ENCODE results near the gene APBA1. TPM values are rescaled to one million over a fixed set of nuclear protein-coding genes. Genes with fewer than 3 reads are reported as not detected.

The APBA1 gene
- total RNA-seq, 4 donors from 2014 or later: 1.3 to 8.0 (median 1.7) TPM

- Histone ChIP-seq H3K36me3 (no peaks in the 10 kb centered on the region), H3K9me3 (no peaks in the 10 kb centered on the region), H3K4me3 (no peak overlapping the region), H3K27me3 (no peaks in the 10 kb centered on the region), H3K4me1 (peaks cover 0 to 6% (median 0%) of the 10 kb centered on the region in 3 donors), H3K27ac (no peak overlapping the region)
- intact Hi-C loops (cut with DNase I): no loop called here
- DNase-seq: no peak
- WGBS, 2 donors: 72 to 84% methylated on average over 5 of the region's 5 CpGs
- TF ChIP-seq CTCF (IDR thresholded peaks at IDR 0.05) (no peak), POLR2A (IDR thresholded peaks at IDR 0.05) (no peak)
Measured at GRCh38 chr9:69583645-69584234, 88.4 kb downstream of the APBA1 start.

- TF ChIP-seq POLR2A (IDR thresholded peaks at IDR 0.05) (no peak), CTCF (IDR thresholded peaks at IDR 0.05) (no peak)
- H3K9me3 ChIP-seq: no peaks in the 10 kb centered on the region
- no peak overlapping the region for H3K27ac ChIP-seq
- no peak overlapping the region for H3K4me3 ChIP-seq
- H3K27me3 ChIP-seq: no peaks in the 10 kb centered on the region
- no peak for DNase-seq
- peaks cover 0 to 6% (median 0%) of the 10 kb centered on the region in 3 donors for H3K4me1 ChIP-seq
- 79 to 80% methylated on average over 4 of the region's 4 CpGs for WGBS, 2 donors
- intact Hi-C loops (cut with DNase I): no loop called here
- H3K36me3 ChIP-seq: no peaks in the 10 kb centered on the region
Measured at GRCh38 chr9:69582544-69583297, 89.5 kb downstream of the APBA1 start.

GRCh38 chr9:69582018-69582417 lies 90.2 kb downstream of the APBA1 start:
- TF ChIP-seq CTCF (IDR thresholded peaks at IDR 0.05) (no peak), POLR2A (IDR thresholded peaks at IDR 0.05) (no peak)
- Histone ChIP-seq H3K4me3 (no peak overlapping the region), H3K27me3 (no peaks in the 10 kb centered on the region), H3K36me3 (no peaks in the 10 kb centered on the region), H3K4me1 (peaks cover 0 to 6% (median 0%) of the 10 kb centered on the region in 3 donors), H3K27ac (no peak overlapping the region), H3K9me3 (no peaks in the 10 kb centered on the region)
- intact Hi-C loops (cut with DNase I): no loop called here
- WGBS, 2 donors: 61 to 87% methylated on average over 4 to 5 of the region's 5 CpGs
- DNase-seq: no peak

- Histone ChIP-seq H3K4me1 (peaks cover 0 to 6% (median 0%) of the 10 kb centered on the region in 3 donors), H3K27me3 (no peaks in the 10 kb centered on the region), H3K9me3 (no peaks in the 10 kb centered on the region), H3K4me3 (no peak overlapping the region), H3K27ac (no peak overlapping the region), H3K36me3 (no peaks in the 10 kb centered on the region)
- no peak for TF ChIP-seq CTCF (IDR thresholded peaks at IDR 0.05)
- TF ChIP-seq POLR2A (IDR thresholded peaks at IDR 0.05): no peak
- intact Hi-C loops (cut with DNase I): no loop called here
- WGBS, 2 donors: 72 to 74% methylated on average over 5 of the region's 5 CpGs
- DNase-seq: no peak
Measured at GRCh38 chr9:69580582-69581214, 91.5 kb downstream of the APBA1 start.
